Tongue (tissue), 2 donors: ENCODE measurements around the gene PLA2G4E. TPM values are rescaled to one million over a fixed set of nuclear protein-coding genes. Genes with fewer than 3 reads are reported as not detected.

Experiments
- DNase-seq: peaks from one replicate; pipeline ENCODE4 v3.0.0-alpha.2; 2015
- total RNA-seq: library from RNA; depleted of rRNA; stranded (reverse); fragments of >200 nt; gene quantifications from one replicate; pipeline ENCODE4 v1.2.3, GENCODE V29; 2014

The PLA2G4E gene
- total RNA-seq, 1 donor from 2014 or later, result 1.9 TPM

DNA sequence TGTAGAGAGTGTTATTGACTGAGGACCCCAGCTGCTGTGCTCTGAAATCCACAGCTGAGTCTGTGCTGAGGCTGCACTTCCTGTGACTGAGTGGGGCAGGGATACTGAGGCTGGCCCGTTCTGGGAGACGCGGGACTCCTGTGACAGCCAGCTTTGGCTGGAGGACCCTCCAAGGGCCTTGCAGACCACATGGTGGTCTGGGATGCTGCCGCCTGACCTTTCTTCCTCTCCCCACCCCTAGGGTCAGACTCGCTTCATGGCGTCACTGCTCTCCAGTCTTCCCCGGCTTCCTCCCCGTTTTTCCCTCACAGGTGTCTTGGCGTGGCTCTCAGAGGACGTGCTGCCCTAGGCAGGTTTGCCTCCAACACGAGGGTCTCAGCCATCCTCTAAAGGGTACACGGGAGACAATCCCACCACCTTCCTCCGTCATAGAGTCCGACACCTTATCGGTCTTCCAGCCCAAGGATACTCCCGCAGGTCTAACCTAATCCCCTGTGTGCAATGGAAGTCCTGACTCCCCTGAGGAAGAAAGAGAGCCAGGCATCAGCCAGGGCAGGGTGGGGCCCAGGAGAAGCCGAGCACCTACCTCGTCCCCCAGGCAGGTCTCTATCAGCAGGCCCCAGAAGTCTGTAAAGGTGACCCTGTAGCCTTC is 28.6 kb downstream of the PLA2G4E start:
- DNase-seq, result no peak

DNA sequence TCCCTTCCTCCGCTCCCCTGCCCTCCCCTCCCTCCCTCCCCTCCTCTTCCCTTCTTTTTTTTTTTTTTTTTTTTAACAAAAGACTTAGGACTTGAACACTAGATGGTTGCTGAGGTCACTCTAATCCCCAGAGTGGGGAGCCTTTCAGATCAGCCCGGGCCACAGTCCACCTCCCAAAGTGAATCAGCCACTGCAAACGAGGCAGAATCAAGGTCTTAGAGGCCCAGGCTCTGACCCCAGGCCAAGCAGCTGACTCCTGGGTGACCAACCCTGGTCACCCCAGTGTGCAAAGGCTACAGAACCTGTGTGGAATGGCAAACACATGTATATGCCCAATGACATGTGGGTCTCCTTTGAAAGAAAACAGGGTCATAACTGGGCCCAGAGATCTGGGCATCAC is 30.2 kb downstream of the PLA2G4E start:
- no peak for DNase-seq

DNA sequence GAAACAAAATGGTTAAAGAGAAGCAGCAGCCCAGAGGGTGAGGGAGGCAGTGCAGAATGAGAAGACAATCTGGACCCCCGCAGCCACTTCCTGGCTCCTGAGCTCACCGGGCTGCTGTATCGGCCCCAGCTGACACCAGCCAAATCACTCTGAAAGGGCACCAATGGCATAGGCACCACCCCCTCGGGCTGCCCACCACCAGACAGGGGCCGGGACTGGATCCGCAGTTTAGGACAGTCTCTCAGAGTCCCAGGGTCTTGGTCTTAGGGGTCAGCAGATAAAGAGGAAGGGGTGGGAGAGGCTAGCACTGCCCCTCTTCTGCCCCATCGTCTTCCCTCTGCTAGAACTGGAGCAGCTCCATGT is 30.6 kb downstream of the PLA2G4E start:
- DNase-seq, result no peak

DNA sequence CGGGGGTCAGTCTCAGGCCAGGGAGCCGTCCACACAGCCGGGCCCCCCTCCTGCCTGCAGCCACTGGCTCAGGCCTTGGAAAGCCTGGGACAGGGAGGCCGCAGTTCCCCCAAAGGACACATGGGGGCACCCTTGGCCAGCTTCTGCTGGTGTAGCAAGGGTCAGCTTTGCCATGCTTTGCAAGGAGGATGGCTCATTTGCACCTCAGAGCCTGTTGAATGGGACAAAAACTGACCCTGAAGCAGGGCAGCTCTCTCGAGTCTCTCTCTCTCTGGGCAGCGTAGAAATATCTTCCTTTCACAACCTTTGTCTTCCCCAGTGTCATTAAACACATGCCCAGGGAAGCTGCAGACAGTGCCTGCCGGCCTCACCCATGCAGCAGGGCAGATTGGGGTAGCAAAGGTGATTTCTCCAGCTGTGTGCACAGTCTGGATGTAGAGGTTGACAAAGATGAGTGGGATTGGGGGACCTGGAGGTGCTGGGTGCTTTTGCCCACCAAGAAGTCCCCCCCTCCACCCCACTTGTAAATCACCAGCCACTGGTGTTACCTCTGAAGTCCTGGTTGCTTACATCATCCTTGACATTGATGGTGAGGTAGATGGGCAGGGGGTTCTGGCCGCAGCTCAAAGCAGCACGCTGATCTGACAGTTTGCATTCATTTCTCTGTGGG is 31.1 kb downstream of the PLA2G4E start:
- peak; percentile 90 for DNase-seq

DNA sequence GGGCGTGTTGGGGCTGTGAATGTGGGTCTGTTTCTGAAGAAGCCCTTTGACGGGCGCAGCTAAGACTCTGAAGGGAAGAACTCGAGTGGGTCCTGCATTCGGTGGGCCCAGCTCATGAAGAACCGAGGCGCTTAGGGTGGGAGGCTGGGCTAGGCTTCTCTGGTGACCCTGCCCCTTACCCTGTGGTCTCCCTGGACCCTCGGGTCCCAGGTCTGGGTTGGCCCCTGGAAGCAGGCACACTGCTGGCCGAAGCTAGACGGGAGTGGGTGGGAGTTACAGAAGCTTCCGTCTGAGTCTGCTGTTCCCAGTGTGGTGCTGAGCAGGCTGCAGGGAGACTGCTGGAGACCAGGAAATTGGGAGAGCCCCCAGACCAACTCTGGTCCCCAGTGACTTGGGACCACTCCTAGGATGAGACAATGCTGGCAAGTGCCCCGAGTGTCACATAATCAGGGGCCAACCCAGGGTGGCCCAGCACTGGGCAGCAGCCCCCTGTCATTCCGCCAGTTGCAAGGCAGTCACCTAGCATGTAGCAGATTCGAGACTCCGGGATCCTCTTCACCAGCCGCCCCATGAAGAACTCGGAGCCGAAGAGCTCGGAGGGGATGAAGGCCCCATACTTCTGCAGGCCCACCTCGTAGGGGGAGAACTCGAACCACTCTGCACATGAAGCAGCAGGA is 31.8 kb downstream of the PLA2G4E start:
- DNase-seq, result no peak

DNA sequence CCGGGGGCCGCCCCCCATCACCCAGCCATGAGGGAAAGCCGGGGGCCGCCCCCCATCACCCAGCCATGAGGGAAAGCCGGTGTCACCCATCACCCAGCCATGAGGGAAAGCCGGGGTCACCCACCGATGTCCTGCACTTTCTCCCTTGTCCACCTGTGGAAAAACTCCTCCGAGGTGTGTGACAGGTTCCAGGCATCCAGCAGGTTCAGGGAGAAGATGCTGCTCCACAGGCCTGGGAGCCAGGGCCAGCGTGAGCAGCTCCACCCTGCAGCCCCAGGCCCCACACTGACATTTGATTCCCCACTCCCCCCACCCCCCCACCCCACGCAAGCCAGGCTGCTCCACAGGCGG is 32.9 kb downstream of the PLA2G4E start:
- DNase-seq, result no peak

DNA sequence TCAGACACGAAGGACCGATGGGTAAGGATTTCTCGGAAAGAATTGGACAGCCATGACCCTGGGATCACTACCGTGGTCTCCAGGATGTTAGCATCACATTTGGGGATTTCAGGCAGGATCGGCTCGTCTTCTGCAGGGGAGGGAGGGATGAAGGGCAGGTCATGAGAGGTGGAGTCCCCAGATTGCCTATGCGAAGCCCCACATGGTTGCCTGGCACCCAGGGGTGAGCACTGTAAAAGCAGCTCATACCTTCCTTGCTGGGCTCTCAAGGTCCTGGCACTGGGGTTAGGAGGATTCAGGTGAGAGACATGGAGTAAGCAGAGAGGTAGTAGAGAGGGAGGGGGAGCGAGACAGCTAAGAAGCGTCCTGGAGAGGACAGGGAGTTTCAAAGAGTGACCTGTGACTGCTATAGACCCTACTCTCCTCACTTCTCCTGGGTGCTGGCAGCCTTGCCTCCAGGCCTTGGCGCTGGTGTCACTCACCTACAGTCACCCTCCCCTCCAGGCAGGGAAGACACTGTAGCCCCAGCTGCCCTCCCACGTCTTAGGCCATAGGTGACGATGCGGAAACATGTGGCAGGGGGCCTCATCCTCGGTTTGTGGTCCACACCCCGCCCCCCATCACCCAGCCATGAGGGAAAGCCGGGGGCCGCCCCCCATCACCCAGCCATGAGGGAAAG is 33.5 kb downstream of the PLA2G4E start:
- DNase-seq, result no peak

DNA sequence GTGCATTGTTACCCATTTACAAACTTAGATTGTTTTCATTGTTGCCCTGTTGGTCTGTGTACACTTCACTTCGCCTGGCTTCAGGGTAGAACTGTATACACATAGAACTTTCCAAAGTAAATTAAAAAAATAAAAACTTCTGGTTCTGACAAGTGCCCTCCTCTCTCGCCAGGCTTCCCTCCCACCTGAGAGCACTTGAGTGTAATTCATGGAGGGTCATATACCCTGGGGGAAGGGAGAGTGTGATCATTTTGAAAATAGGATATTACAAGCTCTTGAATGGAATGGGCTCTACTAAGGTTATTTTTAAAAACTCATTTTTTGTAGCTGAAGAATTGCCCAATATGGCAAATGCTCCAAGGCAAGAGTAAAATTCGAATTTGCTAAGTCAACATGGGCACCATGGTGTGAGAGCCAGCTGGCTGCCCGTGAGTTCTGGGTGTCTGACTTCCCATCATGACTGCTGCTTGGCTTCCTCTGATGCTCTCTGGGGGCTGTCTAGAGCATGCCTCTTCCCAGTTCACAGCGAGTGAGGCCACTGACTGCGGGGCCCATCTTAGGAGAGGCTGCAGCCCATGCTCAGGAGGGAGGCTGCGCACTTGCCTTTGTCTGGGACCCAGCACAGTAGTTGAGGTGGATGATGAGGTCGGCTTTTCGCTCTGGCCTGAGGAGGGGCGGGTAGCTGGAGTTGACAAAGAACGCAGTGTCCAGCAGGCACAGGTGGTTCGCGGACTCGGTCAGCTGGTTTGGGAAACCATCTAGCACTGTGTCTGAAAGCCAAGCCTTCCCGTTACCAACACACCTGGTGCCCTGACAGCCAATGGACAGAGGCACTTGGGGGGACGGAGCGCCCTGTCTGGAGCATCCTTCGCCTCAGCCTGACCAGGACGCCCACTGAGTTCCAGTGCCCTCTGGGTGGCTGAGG is 35.3 kb downstream of the PLA2G4E start:
- DNase-seq, result no peak

DNA sequence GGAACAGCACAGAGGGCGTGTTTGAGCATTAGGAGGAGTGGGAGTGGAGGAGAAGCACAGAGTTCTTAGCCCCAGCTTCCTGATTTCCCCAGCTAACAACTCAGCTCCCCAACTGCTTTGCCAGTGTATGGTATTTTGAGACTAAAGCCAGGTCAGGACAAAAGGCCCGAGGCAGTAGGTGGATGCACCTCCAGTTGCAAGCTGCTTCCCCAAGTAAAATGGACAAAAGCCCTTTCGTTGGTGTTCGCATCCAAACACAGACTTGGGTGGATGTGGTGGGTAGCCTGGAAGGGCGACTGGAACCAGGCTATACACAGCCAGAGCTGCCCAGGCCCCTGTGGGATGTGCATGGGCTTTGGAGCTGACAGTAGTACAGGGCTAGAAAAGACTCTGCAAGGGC is 36.2 kb downstream of the PLA2G4E start:
- no peak for DNase-seq

DNA sequence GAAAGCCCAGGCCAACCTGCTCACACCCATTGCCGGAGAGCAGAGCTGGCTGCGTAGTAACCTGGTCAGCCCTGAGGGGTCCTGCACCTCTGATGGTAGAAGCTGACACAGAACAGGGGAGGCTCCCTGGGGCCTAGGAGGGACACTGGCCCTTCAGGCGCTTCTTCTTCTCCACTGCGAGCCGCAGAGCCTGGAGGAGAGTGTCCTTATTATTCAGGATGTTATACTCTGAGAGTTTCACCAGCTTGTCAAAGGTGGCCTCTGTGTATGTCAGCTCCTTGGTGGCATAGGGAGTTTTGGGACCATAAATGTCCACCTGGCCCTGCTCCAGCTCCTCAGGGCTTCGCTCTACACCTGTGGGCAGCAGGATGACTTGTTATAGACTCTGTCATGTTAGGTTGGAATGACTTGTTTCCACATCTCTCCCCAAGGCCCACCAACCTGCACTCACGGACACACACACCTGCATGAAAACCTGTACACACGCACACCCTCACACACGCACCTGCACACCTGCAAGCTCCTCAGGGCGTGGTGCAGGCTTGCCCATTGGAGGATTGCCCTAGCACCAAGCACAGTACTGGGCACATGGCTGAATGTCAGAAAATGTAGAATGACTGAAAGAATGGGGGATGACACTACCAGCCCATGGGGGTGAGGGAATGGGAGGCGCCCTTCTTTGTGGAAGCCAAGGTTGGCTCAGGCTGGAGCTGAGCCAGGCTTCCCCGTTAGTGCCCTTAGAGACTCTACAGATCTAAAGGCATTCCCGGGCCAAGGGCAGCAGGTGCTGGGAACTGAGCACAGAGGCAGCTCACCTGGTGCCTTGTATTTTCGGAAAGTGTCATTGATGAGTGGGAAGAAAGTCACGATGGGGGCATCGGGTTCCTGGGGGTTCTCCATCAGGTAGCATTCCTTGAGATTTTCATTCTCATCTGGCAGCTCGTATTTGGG is 36.9 kb downstream of the PLA2G4E start:
- no peak for DNase-seq

DNA sequence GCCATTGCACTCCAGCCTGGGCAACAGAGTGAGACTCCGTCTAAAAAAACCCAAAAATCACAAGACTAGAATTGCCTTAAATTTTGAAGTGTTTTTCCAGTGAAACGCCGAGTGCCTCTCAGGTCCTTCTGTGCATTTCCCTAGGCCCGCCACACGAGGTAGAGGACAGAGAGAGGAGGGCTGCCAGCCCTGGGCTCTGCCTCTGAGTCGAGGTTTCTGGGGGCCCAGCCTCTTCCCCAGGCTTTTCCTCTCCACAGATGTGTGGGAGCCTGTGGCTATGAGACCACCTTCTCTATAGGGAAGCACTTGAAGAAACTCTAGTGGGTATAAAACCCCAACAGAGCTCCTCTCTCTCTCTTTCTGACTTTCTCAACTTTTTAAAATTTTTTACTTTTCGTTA is 37.6 kb downstream of the PLA2G4E start:
- DNase-seq, result no peak

DNA sequence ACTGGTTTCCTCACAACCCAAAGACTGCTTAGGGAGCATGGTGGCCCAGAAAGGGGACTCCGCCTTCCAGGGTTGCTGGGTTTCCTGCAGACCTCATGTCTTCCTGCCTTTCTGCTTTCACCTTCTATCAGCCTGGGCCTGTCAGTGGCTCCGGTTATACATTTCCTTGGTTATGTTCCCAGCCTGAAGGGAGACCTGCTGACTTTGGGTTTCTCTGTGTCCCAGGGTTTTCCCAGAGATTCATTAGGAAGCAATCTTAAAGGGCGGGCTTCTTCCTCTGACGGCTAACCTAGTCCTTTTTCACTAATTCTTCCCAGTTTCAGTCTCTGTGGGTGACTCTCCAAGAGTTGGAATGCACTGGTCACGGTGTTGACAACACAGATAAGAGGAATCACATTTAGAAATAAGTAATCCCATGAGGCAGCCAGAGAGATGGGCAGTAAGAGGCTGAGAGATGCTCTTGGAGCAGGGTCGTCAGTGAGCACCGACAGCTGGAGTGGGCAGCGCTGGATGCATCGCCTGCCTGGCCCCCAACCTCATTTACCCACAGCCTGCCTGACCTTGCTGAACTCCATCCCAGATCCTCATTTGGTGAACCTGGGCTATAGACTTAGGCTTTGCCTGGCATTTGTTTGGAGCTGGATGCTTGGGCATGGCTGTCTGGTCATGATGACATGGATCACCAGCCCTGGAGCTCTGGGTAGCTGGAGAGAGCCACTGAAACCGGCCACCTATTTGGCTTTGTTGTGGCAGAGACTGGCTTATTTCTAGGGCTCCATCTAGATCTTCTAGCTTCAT is 38.5 kb downstream of the PLA2G4E start:
- DNase-seq, result no peak

DNA sequence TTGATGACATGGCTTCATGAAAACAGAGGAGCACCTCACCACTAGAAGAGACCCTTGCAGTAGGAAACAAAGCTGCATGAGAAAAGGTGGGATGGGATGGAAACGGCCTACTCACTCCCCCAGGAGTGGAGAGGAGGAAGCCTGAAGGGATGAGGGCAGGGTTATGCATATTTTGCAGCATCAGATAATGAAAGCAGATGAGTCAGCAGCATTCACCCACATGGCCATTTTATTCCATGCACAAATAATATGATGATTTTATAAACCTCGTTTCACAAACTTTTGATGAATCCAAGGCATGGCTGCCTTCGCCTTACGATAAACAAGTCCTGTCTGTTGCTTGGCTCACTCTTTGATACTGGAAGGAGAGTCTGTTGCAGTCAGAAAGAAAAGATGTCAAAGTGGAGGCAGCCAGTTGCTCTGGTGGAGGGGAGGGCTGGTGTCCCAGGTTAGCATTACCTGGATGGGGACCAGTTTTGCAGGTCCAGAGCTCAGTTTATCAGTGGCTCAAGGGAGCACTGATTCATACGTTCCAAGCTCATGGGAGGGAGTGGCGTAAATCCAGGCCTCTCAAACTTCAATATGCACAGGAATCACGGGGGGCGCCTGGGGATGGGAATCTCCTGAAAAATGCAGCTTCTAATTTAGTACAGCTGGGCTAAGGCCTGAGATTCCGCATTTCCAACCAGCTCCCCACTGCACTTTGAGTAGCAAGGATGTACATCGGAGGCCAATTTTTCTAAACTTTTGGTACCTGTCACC is 39.3 kb downstream of the PLA2G4E start:
- peak; percentile 40 for DNase-seq

DNA sequence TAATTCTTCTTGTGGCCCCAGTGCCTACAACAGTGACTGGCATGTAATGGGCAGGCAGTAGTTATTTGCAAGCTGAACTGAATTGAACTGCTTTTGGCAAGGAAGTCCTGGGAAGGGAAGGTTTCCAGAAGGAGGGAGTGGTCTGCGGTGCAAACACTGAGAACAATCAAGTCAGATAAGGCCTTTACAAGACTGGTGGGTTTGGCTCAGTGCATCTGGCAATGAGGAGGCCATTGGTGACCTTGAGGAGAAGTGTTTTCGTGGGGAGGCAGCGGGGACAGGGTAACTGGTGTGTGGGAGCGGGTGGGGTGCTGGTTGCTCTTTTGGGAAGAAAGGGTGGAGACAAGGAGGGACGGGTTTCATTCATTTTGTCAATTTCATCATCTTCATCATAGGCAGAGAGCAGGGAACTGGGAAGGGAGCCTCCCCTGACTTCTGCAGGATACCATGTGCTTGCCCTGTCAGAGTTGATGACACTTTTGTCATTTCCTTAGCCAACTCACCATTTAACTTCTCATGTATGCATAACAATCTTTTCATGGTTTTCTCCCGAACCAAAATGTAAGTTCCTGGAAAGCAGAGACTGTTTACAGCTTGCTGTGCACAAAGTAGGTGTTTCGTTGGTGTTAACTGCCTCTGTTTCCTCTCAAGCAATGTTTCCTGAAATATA is 40.1 kb downstream of the PLA2G4E start:
- no peak for DNase-seq

DNA sequence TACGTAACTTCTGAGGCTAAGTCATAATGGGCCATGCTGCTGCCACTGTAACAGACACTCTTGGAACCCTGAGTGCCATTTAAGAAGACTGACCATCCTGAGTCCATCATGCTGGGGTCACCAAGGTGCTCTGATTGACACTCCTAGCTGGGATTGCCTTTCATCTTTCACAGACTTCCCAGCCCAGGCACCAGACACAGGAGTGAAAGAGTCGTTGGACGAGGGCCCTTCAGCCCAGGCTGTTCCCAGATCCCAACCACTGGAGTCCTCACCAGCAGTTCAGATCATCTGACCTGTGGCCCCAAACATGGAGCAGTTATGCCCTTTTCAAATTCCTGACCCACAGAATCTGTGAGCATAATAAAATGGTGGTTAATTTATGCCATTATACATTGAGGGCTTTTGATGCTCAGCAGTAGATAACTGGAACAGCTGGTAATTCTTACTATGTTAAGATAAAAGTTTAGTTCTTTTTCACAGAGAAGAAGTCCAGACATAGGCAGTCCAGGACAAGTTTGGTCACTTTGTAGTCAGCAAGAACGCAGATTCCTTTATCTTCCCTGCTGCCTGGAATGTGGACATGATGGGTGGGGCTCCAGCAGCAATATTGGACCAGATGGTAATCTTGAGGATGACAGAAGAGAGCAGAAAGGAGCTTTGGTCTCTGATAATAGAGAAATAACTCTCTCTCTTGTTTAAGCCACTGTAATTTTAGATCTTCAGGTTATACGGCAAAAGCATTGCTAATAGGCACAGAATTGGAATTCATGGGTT is 41.2 kb downstream of the PLA2G4E start:
- no peak for DNase-seq

DNA sequence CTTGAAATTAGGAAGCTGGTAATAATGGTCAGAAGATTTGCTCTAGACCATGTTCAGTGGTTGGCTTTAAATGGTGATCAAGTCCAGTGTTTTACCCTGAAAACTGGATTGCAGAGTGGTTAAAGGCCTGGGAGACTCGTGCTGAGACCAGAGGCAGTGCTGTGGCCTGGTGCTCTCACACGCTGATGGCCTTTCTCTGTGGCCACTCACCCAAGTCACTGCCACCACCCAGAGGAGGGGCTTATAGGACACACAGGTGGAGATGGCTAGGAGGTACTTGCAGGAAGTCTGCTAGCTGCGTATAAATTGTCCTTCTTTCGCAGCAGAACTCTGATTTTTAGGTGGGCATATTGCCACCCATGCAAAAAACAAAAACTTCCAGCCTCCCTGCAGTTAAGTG is 42.3 kb downstream of the PLA2G4E start:
- no peak for DNase-seq

DNA sequence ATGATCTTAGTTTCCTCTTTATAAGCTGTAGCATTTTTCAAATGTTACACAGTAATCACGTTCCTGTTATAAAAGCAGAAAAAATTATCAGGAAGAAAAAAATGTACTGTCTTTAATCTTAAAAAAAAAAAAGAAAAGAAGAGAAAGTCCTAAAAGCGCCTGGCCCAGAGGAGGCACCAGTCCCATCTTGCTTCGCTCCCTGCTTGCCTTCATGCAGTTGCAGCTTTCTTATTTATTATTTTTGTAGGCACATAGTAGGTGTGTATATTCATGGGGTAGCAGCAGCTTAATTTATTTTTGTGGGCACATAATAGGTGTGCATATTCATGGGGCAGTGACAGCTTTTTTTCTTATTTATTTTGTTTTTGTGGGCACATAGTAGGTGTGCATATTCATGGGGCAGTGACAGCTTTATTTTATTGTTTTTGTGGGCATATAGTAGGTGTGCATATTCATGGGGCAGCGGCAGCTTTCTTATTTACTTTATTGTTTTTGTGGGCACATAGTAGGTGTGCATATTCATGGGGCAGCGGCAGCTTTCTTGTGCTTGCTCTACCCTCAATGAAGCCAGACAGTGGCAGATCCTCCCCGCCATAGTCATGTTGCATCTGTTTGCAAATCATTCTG is 43.0 kb downstream of the PLA2G4E start:
- no peak for DNase-seq
